ENCODE measurements around the gene UGT1A1.

The UGT1A1 gene

GRCh38 chr2:233780771-233781170 lies 20.7 kb downstream of the UGT1A1 start:
- no peaks in the 10 kb centered on the region for H3K9me3 ChIP-seq (replicated peaks; ENCODE audit: low read length)
- H3K4me1 ChIP-seq (ENCODE audit: control insufficient read depth, insufficient read depth, low read length): no peaks in the 10 kb centered on the region
- H3K36me3 ChIP-seq (ENCODE audit: insufficient read depth, low read length): no peaks in the 10 kb centered on the region
- no peak overlapping the region for H3K4me2 ChIP-seq (ENCODE audit: low read length)
- no peak overlapping the region for H3K4me3 ChIP-seq (ENCODE audit: low read length)
- no peak overlapping the region for H3K9ac ChIP-seq (ENCODE audit: low read depth, low read length)
- H3K27me3 ChIP-seq (ENCODE audit: control insufficient read depth, insufficient read depth, low read length): peaks cover 3% of the 10 kb centered on the region

GRCh38 chr2:233789554-233789953 lies 29.5 kb downstream of the UGT1A1 start:
- Histone ChIP-seq H3K4me2 (ENCODE audit: low read length) (no peak overlapping the region), H3K36me3 (ENCODE audit: insufficient read depth, low read length) (no peaks in the 10 kb centered on the region)

GRCh38 chr2:233791151-233791882 lies 31.2 kb downstream of the UGT1A1 start:
- Histone ChIP-seq H3K9me3 (replicated peaks; ENCODE audit: low read length) (no peaks in the 10 kb centered on the region), H3K27me3 (ENCODE audit: control insufficient read depth, insufficient read depth, low read length) (no peaks in the 10 kb centered on the region), H3K4me3 (ENCODE audit: low read length) (no peak overlapping the region), H3K9ac (ENCODE audit: low read depth, low read length) (no peak overlapping the region), H3K36me3 (ENCODE audit: insufficient read depth, low read length) (no peaks in the 10 kb centered on the region), H3K4me2 (ENCODE audit: low read length) (no peak overlapping the region), H3K4me1 (ENCODE audit: control insufficient read depth, insufficient read depth, low read length) (no peaks in the 10 kb centered on the region)

More at GRCh38 chr2:233789554-233789953, 29.5 kb downstream of the UGT1A1 start:
- H3K4me3 ChIP-seq (ENCODE audit: low read length): no peak overlapping the region
- no peaks in the 10 kb centered on the region for H3K27me3 ChIP-seq (ENCODE audit: control insufficient read depth, insufficient read depth, low read length)
- no peak overlapping the region for H3K9ac ChIP-seq (ENCODE audit: low read depth, low read length)
- no peaks in the 10 kb centered on the region for H3K4me1 ChIP-seq (ENCODE audit: control insufficient read depth, insufficient read depth, low read length)
- no peaks in the 10 kb centered on the region for H3K9me3 ChIP-seq (replicated peaks; ENCODE audit: low read length)

GRCh38 chr2:233791883-233792329 lies 31.8 kb downstream of the UGT1A1 start:
- Histone ChIP-seq H3K4me3 (ENCODE audit: low read length) (no peak overlapping the region), H3K9ac (ENCODE audit: low read depth, low read length) (no peak overlapping the region), H3K9me3 (replicated peaks; ENCODE audit: low read length) (no peaks in the 10 kb centered on the region), H3K4me2 (ENCODE audit: low read length) (no peak overlapping the region), H3K36me3 (ENCODE audit: insufficient read depth, low read length) (no peaks in the 10 kb centered on the region), H3K27me3 (ENCODE audit: control insufficient read depth, insufficient read depth, low read length) (no peaks in the 10 kb centered on the region), H3K4me1 (ENCODE audit: control insufficient read depth, insufficient read depth, low read length) (no peaks in the 10 kb centered on the region)

GRCh38 chr2:233792720-233793119 lies 32.6 kb downstream of the UGT1A1 start:
- Histone ChIP-seq H3K9me3 (replicated peaks; ENCODE audit: low read length) (no peaks in the 10 kb centered on the region), H3K36me3 (ENCODE audit: insufficient read depth, low read length) (no peaks in the 10 kb centered on the region), H3K4me1 (ENCODE audit: control insufficient read depth, insufficient read depth, low read length) (no peaks in the 10 kb centered on the region), H3K4me2 (ENCODE audit: low read length) (no peak overlapping the region), H3K27me3 (ENCODE audit: control insufficient read depth, insufficient read depth, low read length) (no peaks in the 10 kb centered on the region), H3K9ac (ENCODE audit: low read depth, low read length) (no peak overlapping the region), H3K4me3 (ENCODE audit: low read length) (no peak overlapping the region)

- no peaks in the 10 kb centered on the region for H3K4me1 ChIP-seq (ENCODE audit: control insufficient read depth, insufficient read depth, low read length)
- H3K27me3 ChIP-seq (ENCODE audit: control insufficient read depth, insufficient read depth, low read length): no peaks in the 10 kb centered on the region
- no peak overlapping the region for H3K9ac ChIP-seq (ENCODE audit: low read depth, low read length)
- no peak overlapping the region for H3K4me2 ChIP-seq (ENCODE audit: low read length)
- H3K9me3 ChIP-seq (replicated peaks; ENCODE audit: low read length): no peaks in the 10 kb centered on the region
- H3K36me3 ChIP-seq (ENCODE audit: insufficient read depth, low read length): no peaks in the 10 kb centered on the region
- H3K4me3 ChIP-seq (ENCODE audit: low read length): no peak overlapping the region
Measured at GRCh38 chr2:233793465-233794127, 33.5 kb downstream of the UGT1A1 start.

GRCh38 chr2:233794128-233794658 lies 34.1 kb downstream of the UGT1A1 start:
- Histone ChIP-seq H3K9ac (ENCODE audit: low read depth, low read length) (no peak overlapping the region), H3K36me3 (ENCODE audit: insufficient read depth, low read length) (no peaks in the 10 kb centered on the region), H3K9me3 (replicated peaks; ENCODE audit: low read length) (no peaks in the 10 kb centered on the region), H3K27me3 (ENCODE audit: control insufficient read depth, insufficient read depth, low read length) (no peaks in the 10 kb centered on the region), H3K4me2 (ENCODE audit: low read length) (no peak overlapping the region), H3K4me3 (ENCODE audit: low read length) (no peak overlapping the region), H3K4me1 (ENCODE audit: control insufficient read depth, insufficient read depth, low read length) (no peaks in the 10 kb centered on the region)

GRCh38 chr2:233795735-233796171 lies 35.7 kb downstream of the UGT1A1 start:
- Histone ChIP-seq H3K9me3 (replicated peaks; ENCODE audit: low read length) (no peaks in the 10 kb centered on the region), H3K9ac (ENCODE audit: low read depth, low read length) (no peak overlapping the region), H3K4me3 (ENCODE audit: low read length) (no peak overlapping the region)

GRCh38 chr2:233796254-233796653 lies 36.2 kb downstream of the UGT1A1 start:
- no peaks in the 10 kb centered on the region for H3K4me1 ChIP-seq (ENCODE audit: control insufficient read depth, insufficient read depth, low read length)
- no peak overlapping the region for H3K9ac ChIP-seq (ENCODE audit: low read depth, low read length)
- no peaks in the 10 kb centered on the region for H3K27me3 ChIP-seq (ENCODE audit: control insufficient read depth, insufficient read depth, low read length)
- no peaks in the 10 kb centered on the region for H3K9me3 ChIP-seq (replicated peaks; ENCODE audit: low read length)
- H3K4me2 ChIP-seq (ENCODE audit: low read length): no peak overlapping the region
- H3K36me3 ChIP-seq (ENCODE audit: insufficient read depth, low read length): no peaks in the 10 kb centered on the region
- H3K4me3 ChIP-seq (ENCODE audit: low read length): no peak overlapping the region

More at GRCh38 chr2:233795735-233796171, 35.7 kb downstream of the UGT1A1 start:
- H3K27me3 ChIP-seq (ENCODE audit: control insufficient read depth, insufficient read depth, low read length): no peaks in the 10 kb centered on the region
- no peaks in the 10 kb centered on the region for H3K4me1 ChIP-seq (ENCODE audit: control insufficient read depth, insufficient read depth, low read length)
- H3K36me3 ChIP-seq (ENCODE audit: insufficient read depth, low read length): no peaks in the 10 kb centered on the region
- H3K4me2 ChIP-seq (ENCODE audit: low read length): no peak overlapping the region

GRCh38 chr2:233798335-233799086 lies 38.4 kb downstream of the UGT1A1 start:
- no peaks in the 10 kb centered on the region for H3K27me3 ChIP-seq (ENCODE audit: control insufficient read depth, insufficient read depth, low read length)
- no peak overlapping the region for H3K4me3 ChIP-seq (ENCODE audit: low read length)
- H3K36me3 ChIP-seq (ENCODE audit: insufficient read depth, low read length): no peaks in the 10 kb centered on the region
- no peak overlapping the region for H3K9ac ChIP-seq (ENCODE audit: low read depth, low read length)
- no peaks in the 10 kb centered on the region for H3K4me1 ChIP-seq (ENCODE audit: control insufficient read depth, insufficient read depth, low read length)
- H3K4me2 ChIP-seq (ENCODE audit: low read length): no peak overlapping the region
- H3K9me3 ChIP-seq (replicated peaks; ENCODE audit: low read length): no peaks in the 10 kb centered on the region

GRCh38 chr2:233799087-233799665 lies 39.1 kb downstream of the UGT1A1 start:
- H3K4me2 ChIP-seq (ENCODE audit: low read length): no peak overlapping the region
- no peaks in the 10 kb centered on the region for H3K9me3 ChIP-seq (replicated peaks; ENCODE audit: low read length)
- H3K27me3 ChIP-seq (ENCODE audit: control insufficient read depth, insufficient read depth, low read length): no peaks in the 10 kb centered on the region
- H3K36me3 ChIP-seq (ENCODE audit: insufficient read depth, low read length): no peaks in the 10 kb centered on the region
- no peak overlapping the region for H3K9ac ChIP-seq (ENCODE audit: low read depth, low read length)
- no peaks in the 10 kb centered on the region for H3K4me1 ChIP-seq (ENCODE audit: control insufficient read depth, insufficient read depth, low read length)
- H3K4me3 ChIP-seq (ENCODE audit: low read length): no peak overlapping the region
